HCT116 (cell line): ENCODE results near the gene RASA2. TPM values are rescaled to one million over a fixed set of nuclear protein-coding genes. Genes with fewer than 3 reads are reported as not detected.

Experiments used
- ATAC-seq: fragments of 200-7000 bp; cut with Tn5 transposase; 2 replicates; pipeline ENCODE4 v1.9.1; 2020; ENCODE audit warnings: mild to moderate bottlenecking, moderate library complexity
- BruUV-seq: library from RNA; stranded (reverse); fragments of 400-500 nt; replicated peaks from 2 replicates; lab custom pipeline; 2021; lab: Mats Ljungman, UMichigan
- CTCF ChIA-PET: fragments of 300-600 bp; sonication (Branson Sonifier 250); formaldehyde crosslinking; loops from one replicate; lab custom pipeline; 2021; ENCODE audit warnings: antibody characterized with exemption; lab: Charles Lee
- POLR2A ChIA-PET: fragments of 300-600, 350-600 bp; sonication (Branson Sonifier 250); formaldehyde crosslinking; loops from one replicate; lab custom pipeline; 2021; ENCODE audit warnings: antibody characterized with exemption; lab: Charles Lee
- RAD21 ChIA-PET, 2 experiments: fragments of 300-600 bp; sonication (Branson Sonifier 250); formaldehyde crosslinking; loops; one replicate each; lab custom pipeline; 2023; ENCODE audit warnings: low total read pairs in 2 of 2; ENCODE audit not compliant: uncharacterized antibody in 2 of 2, unreplicated experiment in 2 of 2, low non-redundant PET in 1 of 2; lab: Charles Lee
- DNase-seq: peaks from one replicate; pipeline ENCODE4 v3.0.0-alpha.2; 2010; ENCODE audit warnings: low read depth, low spot score
- H2AFZ ChIP-seq: fragments of 200-600 bp; shearing (Covaris generic), sonication (generic); 2 replicates; pipeline ENCODE4 v1.6.1; 2017; ENCODE audit warnings: low read depth, mixed run types, mixed read lengths, antibody characterized with exemption, low read length; ENCODE audit not compliant: poor library complexity, severe bottlenecking
- H3K27ac ChIP-seq: 2 replicates; pipeline ENCODE4 v1.5.1; 2012; ENCODE audit warnings: low read depth, low read length
- H3K27me3 ChIP-seq: fragments of 200-600 bp; sonication (generic); 2 replicates; pipeline ENCODE4 v1.6.1; 2016; ENCODE audit warnings: mixed run types, low read length, mixed read lengths; ENCODE audit not compliant: insufficient read depth
- H3K36me3 ChIP-seq, 2 experiments: fragments of 200-500 bp in 1 of 2; fragments of 200-600 bp in 1 of 2; sonication (Bioruptor generic) in 1 of 2; sonication (generic) in 1 of 2; 2 replicates each; pipeline versions ENCODE4 v1.5.1 to v1.6.1; 2014 to 2016; ENCODE audit warnings: low read length in 2 of 2, inconsistent platforms in 1 of 2, mixed read lengths in 1 of 2, mixed run types in 1 of 2; ENCODE audit not compliant: insufficient read depth in 2 of 2, control insufficient read depth in 1 of 2
- H3K4me1 ChIP-seq, 2 experiments: fragments of 200-600 bp in 1 of 2; sonication (generic) in 1 of 2; 2 replicates each; pipeline versions ENCODE4 v1.5.1 to v1.6.1; 2012 to 2017; ENCODE audit warnings: low read length in 2 of 2, inconsistent platforms in 1 of 2, mild to moderate bottlenecking in 1 of 2, mixed read lengths in 1 of 2, mixed run types in 1 of 2, moderate library complexity in 1 of 2; ENCODE audit not compliant: insufficient read depth in 2 of 2, control insufficient read depth in 1 of 2
- H3K4me2 ChIP-seq: fragments of 200-600 bp; sonication (generic); 2 replicates; pipeline ENCODE4 v1.6.1; 2017; ENCODE audit warnings: mixed run types, low read length, mixed read lengths
- H3K4me3 ChIP-seq, 2 experiments: fragments of 200-600 bp in 1 of 2; sonication (generic) in 1 of 2; replicated peaks in 1 of 2; 2 replicates each; pipeline ENCODE4 v1.5.1; 2011 to 2016; ENCODE audit warnings: low read length in 2 of 2, control low read depth in 1 of 2, low read depth in 1 of 2, mild to moderate bottlenecking in 1 of 2, mixed read lengths in 1 of 2, mixed run types in 1 of 2
- H3K79me2 ChIP-seq: fragments of 200-600 bp; sonication (generic); 2 replicates; pipeline ENCODE4 v1.6.1; 2017; ENCODE audit warnings: mild to moderate bottlenecking, mixed run types, low read length, moderate library complexity, mixed read lengths; ENCODE audit not compliant: insufficient read depth
- H3K9ac ChIP-seq: fragments of 200-600 bp; sonication (generic); 2 replicates; pipeline ENCODE4 v1.6.1; 2016; ENCODE audit warnings: low read length, mixed read lengths
- H3K9me2 ChIP-seq: fragments of 200-600 bp; sonication (generic), shearing (Covaris generic); 2 replicates; pipeline ENCODE4 v1.6.1; 2017; ENCODE audit warnings: mixed run types, mild to moderate bottlenecking, moderate library complexity; ENCODE audit not compliant: insufficient read depth
- H3K9me3 ChIP-seq, 2 experiments: fragments of 200-500 bp in 1 of 2; fragments of 200-600 bp in 1 of 2; sonication (Bioruptor generic) in 1 of 2; sonication (generic) in 1 of 2; 2 replicates each; pipeline ENCODE4 v1.6.1; 2014 to 2017; ENCODE audit warnings: low read length in 2 of 2, mixed read lengths in 2 of 2, inconsistent platforms in 1 of 2, low read depth in 1 of 2, mild to moderate bottlenecking in 1 of 2, mixed run types in 1 of 2, moderate library complexity in 1 of 2; ENCODE audit not compliant: control insufficient read depth in 1 of 2, insufficient read depth in 1 of 2
- H4K20me1 ChIP-seq: fragments of 200-600 bp; sonication (generic), shearing (Covaris generic); 2 replicates; pipeline ENCODE4 v1.6.1; 2017; ENCODE audit warnings: mixed run types, mild to moderate bottlenecking, moderate library complexity; ENCODE audit not compliant: insufficient read depth
- CBX3 ChIP-seq: IDR thresholded peaks from 2 replicates; pipeline ENCODE4 v1.6.1; 2012; ENCODE audit warnings: low read depth
- ELF1 ChIP-seq: IDR thresholded peaks from 2 replicates; pipeline ENCODE4 v1.6.1; 2012; ENCODE audit warnings: low read depth, borderline replicate concordance
- EZH2 ChIP-seq: fragments of 200-600 bp; sonication (generic); IDR thresholded peaks from 2 replicates; pipeline ENCODE4 v1.6.1; 2017; ENCODE audit warnings: antibody characterized with exemption, mixed run types
- EZH2phosphoT487 ChIP-seq: fragments of 200-600 bp; IDR thresholded peaks from 2 replicates; pipeline ENCODE4 v1.6.1; 2018; ENCODE audit warnings: antibody characterized with exemption, borderline replicate concordance
- SP1 ChIP-seq: IDR thresholded peaks from 2 replicates; pipeline ENCODE4 v1.6.1; 2012; ENCODE audit warnings: low read depth
- intact Hi-C: fragments of 100-400 bp; cut with micrococcal nuclease; formaldehyde crosslinking; loops from 2 replicates; pipeline ENCODE4 v1.10.0; 2022
- total RNA-seq: library from RNA; stranded (reverse); gene quantifications from one replicate; pipeline ENCODE4 v1.2.1, GENCODE V29; 2021; ENCODE audit not compliant: unreplicated experiment
- TF ChIP-seq, protein P1 (sequence below), 3 experiments: fragments of 200-600 bp in 1 of 3; sonication (generic) in 1 of 3; IDR thresholded peaks in 2 of 3; conservative IDR thresholded peaks in 1 of 3; 2 replicates each; pipeline ENCODE4 v1.5.1; 2012 to 2017; ENCODE audit warnings: low read depth in 2 of 3, low read length in 2 of 3, antibody characterized with exemption in 1 of 3, borderline replicate concordance in 1 of 3, control low read depth in 1 of 3, mild to moderate bottlenecking in 1 of 3, mixed read lengths in 1 of 3, mixed run types in 1 of 3, moderate library complexity in 1 of 3; ENCODE audit not compliant: insufficient read depth in 1 of 3

RASA2 gene
- total RNA-seq, 1 experiment from 2014 or later: 12.8 TPM

DNA sequence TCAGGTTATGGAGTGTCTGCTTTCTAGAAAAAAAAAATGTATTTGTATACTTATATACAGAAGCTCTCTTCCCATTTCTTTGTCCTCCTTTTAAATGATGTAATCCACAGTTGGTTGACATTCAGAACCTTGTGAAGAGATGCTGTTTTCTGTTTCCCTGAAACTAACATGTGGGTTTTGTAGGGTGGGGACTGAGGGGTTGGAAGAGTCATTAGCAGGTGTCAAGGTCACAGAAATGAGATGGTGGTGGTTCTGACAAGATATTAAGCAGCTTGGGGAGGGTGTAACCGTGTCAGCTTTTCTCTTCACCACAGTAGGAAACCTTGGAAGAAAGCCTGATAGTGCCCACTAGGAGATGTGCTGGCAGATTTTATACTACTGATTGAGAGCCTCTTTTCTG lies 2.4 kb downstream of the RASA2 start:
- H3K4me3 ChIP-seq: no peak overlapping the region
- H2AFZ ChIP-seq: no peak overlapping the region
- RAD21 ChIA-PET: no interaction called here
- intact Hi-C loops: no loop called here
- no peaks in the 10 kb centered on the region for H3K9me2 ChIP-seq
- H3K9ac ChIP-seq: no peak overlapping the region
- H3K4me2 ChIP-seq: peak overlapping the region; percentile 94; the same call in 1 of the 2 replicates
- H3K9me3 ChIP-seq: no peaks in the 10 kb centered on the region
- no peaks in the 10 kb centered on the region for H3K36me3 ChIP-seq
- DNase-seq (no peak), ATAC-seq (no peak)
- CTCF ChIA-PET: interaction anchor here (0.8 kb wide), 1 partner anchor 72 kb away, joined by 3 read pairs; no protein-coding TSS in a partner anchor
- no peak overlapping the region for H3K27ac ChIP-seq
- H3K4me1 ChIP-seq: peaks cover 8 to 23% of the 10 kb centered on the region in 2 experiments
- peaks cover 16% of the 10 kb centered on the region; the same call in 1 of the 2 replicates for H4K20me1 ChIP-seq
- POLR2A ChIA-PET: no interaction called here
- H3K79me2 ChIP-seq: peaks cover 65% of the 10 kb centered on the region
- no TSS peak for BruUV-seq
- H3K27me3 ChIP-seq: no peaks in the 10 kb centered on the region
- no peak for TF ChIP-seq EZH2
- TF ChIP-seq, protein P1, sequence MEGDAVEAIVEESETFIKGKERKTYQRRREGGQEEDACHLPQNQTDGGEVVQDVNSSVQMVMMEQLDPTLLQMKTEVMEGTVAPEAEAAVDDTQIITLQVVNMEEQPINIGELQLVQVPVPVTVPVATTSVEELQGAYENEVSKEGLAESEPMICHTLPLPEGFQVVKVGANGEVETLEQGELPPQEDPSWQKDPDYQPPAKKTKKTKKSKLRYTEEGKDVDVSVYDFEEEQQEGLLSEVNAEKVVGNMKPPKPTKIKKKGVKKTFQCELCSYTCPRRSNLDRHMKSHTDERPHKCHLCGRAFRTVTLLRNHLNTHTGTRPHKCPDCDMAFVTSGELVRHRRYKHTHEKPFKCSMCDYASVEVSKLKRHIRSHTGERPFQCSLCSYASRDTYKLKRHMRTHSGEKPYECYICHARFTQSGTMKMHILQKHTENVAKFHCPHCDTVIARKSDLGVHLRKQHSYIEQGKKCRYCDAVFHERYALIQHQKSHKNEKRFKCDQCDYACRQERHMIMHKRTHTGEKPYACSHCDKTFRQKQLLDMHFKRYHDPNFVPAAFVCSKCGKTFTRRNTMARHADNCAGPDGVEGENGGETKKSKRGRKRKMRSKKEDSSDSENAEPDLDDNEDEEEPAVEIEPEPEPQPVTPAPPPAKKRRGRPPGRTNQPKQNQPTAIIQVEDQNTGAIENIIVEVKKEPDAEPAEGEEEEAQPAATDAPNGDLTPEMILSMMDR (IDR thresholded peaks at IDR 0.05 in 2 of 3, conservative IDR thresholded peaks at IDR 0.05 in 1 of 3; ENCODE audit: borderline replicate concordance in 1 of 3, insufficient read depth in 1 of 3, low read depth in 2 of 3, low read length in 2 of 3): no peak
- TF ChIP-seq, all 23 proteins: peak for 0

DNA sequence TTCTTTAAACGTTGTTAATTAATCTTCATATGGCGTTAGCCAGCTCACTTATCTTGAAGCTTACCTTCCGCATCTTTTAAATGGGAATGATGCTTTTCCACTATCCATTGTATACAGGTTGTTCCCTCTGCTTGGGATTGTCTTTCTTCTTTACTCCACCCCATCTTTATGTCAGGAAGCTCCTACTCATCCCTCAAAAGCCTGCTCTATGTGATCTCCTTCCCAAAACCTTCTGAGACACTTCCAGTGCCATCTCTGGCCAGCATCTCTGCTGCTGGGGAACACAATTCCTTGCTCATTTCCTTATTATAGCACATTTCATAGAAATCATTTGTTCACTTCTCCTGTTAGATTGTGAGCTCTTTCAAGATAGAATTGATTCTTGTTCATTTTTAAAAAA lies 4.3 kb downstream of the RASA2 start:
- ChIA-PET CTCF (no interaction called here), POLR2A (no interaction called here), RAD21 (no interaction called here)
- no peak overlapping the region for H3K4me2 ChIP-seq
- no peak overlapping the region for H3K27ac ChIP-seq
- H3K79me2 ChIP-seq: peaks cover 83% of the 10 kb centered on the region
- no peaks in the 10 kb centered on the region for H3K9me2 ChIP-seq
- DNase-seq (no peak), ATAC-seq (no peak)
- peaks cover 6 to 16% of the 10 kb centered on the region in 2 experiments for H3K4me1 ChIP-seq
- H3K4me3 ChIP-seq: no peak overlapping the region
- intact Hi-C loops: no loop called here
- no peaks in the 10 kb centered on the region for H3K36me3 ChIP-seq
- H3K9me3 ChIP-seq: no peaks in the 10 kb centered on the region
- no peak overlapping the region for H3K9ac ChIP-seq
- H2AFZ ChIP-seq: no peak overlapping the region
- no TSS peak for BruUV-seq
- TF ChIP-seq EZH2phosphoT487 (no peak), ELF1 (no peak), CBX3 (no peak), SP1 (no peak)
- no peaks in the 10 kb centered on the region for H3K27me3 ChIP-seq
- H4K20me1 ChIP-seq: peaks cover 16% of the 10 kb centered on the region; the same call in 1 of the 2 replicates
